ENCODE data around the gene MYBPC2.

The MYBPC2 gene

DNA sequence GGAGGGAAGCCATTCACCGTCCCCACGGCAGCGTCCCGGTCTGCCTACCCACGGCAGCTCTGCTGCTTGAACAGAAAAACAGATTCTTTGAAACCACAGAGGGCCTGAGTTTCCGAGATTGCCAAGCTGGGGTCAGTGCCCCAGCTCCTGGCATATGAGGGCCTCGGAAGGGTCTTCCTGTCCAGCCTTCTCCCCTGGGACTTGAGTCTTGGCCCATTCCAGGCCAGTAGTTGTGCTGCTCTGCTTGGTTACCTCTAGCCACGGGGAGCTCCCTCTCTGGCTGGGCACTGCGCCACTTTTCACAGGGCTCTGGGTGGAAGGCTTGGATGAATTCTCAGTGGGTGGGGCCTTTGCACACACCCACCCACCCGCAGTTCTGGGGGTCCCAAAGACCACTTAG, 22.6 kb upstream of the MYBPC2 start:
- DNase-seq, result no peak

DNA sequence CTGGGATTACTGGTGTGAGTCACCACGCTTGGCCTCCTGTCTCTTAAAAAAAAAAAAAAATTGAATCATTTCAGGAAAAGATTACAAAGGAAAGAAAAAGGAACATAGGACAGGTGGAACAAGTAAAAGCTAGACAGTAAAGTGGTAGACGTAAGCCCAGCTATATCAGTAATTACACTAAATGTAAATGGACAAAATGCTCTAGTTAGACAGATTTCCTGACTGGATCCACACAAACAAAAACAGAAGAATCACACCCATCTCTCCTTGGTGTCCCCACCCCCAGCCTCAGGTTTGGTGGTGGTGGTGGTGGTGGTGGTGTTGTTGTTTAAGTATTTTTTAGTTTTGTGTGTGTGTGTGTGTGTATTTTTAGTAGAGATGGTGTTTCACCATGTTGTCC, 20.3 kb upstream of the MYBPC2 start:
- no peak for DNase-seq

DNA sequence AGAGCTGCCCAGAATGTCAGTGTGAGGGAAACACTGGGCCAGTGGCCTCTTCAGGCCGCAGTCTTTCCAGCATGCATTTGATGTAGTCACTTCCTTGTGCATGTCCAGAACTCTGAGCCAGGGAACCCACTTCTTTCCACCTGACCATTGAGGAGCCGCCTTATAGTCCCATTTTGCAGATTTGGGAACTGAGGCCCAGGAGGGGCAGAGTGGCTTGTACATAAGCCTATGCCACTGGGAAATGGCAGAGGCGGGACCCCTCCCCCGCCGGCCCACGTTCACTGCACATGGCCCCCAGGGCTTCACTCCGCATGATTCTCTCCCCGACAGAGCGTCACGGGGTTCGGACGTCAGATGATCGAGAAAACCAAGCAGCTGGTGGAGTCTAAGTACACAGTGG, 19.6 kb upstream of the MYBPC2 start:
- DNase-seq, result no peak

DNA sequence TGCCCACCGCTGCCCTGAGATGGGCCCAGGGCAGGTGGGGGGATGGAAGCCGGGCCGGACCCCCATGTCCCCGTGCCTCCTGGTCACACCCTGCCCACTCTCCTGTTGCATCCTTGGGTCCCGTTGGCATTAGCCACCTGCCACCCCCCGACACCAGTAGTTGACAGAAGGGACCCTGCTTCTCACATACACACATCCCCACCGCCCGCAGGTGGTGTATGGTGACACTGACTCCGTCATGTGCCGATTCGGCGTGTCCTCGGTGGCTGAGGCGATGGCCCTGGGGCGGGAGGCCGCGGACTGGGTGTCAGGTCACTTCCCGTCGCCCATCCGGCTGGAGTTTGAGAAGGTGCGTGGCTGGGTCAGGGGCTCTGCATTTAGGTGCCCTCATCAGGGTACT, 19.2 kb upstream of the MYBPC2 start:
- no peak for DNase-seq

DNA sequence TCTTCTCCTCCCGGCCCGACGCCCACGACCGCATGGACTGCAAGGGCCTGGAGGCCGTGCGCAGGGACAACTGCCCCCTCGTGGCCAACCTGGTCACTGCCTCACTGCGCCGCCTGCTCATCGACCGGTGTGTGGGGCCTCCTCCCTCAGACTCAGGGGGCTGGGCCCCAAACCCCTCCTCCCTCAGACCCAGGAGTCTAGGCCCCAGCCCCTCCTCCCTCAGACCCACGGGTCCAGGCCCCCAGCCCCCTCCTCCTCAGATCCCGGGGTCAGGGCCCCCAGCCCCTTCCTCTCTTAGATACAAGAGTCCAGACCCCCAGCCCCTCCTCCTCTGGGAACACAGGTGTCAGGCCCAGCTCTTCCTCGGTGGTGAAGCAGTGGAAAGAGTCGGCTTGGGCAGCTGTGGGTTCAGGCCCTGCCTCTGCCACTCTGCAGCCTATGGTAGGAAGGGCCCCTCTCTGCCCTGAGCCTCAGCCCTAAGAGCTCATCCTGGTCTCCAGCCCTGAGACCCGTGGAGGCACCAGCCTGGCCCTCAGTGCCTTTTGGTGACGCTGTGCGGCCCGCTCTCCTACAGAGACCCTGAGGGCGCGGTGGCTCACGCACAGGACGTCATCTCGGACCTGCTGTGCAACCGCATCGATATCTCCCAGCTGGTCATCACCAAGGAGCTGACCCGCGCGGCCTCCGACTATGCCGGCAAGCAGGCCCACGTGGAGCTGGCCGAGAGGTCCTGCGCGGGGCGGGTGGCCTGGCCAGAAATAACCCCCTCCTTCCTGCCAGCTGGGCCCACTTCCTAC, 17.6 kb upstream of the MYBPC2 start:
- no peak for DNase-seq

DNA sequence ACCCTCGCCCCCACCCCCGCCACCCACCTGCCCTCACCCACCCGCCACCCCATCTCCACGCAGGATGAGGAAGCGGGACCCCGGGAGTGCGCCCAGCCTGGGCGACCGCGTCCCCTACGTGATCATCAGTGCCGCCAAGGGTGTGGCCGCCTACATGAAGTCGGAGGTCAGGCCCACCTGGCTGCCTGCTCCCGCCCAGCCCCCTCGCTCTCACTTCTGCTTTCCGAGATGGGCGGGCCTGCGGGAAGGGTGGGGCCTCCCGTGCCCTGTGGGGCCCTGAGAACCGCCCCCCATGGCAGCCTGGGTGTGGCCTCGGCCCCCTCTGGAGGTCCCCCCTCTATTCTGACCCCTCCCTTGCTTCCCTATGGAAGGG, 17.0 kb upstream of the MYBPC2 start:
- DNase-seq, result no peak

DNA sequence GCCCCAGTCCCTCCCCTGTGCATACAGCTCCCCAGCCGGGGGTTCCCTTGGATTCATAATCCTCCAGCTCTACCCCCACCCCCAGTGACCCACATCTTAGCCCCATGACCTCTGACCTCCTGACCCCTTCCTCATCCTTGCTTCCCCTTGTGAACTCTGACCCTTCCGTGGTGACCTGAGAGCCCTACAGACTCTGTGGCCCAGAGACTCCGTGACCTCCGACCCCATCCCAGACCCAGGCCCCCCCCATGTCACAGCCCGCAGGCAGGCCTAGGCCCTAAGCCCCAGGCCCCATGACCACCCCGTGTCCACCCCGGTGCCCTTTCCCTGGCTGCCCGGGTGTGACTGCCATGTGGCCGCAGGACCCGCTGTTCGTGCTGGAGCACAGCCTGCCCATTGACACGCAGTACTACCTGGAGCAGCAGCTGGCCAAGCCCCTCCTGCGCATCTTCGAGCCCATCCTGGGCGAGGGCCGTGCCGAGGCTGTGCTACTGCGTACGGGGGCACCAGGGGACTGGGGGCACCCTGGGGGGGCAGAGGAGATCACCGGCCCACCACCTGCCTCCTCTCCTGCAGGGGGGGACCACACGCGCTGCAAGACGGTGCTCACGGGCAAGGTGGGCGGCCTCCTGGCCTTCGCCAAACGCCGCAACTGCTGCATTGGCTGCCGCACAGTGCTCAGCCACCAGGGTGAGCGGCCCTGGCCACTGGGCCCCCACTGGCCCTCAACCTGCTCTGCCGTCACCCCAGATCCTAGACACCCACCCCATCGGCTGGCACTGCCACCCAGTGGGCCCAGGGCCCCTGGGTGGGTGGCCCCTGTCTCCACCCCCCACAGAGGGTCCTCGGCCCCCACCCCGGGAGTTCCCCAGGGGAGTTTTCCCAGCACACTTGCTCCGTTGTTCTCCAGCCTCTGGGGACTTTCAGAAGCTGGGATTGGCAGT, 16.4 kb upstream of the MYBPC2 start:
- no peak for DNase-seq

DNA sequence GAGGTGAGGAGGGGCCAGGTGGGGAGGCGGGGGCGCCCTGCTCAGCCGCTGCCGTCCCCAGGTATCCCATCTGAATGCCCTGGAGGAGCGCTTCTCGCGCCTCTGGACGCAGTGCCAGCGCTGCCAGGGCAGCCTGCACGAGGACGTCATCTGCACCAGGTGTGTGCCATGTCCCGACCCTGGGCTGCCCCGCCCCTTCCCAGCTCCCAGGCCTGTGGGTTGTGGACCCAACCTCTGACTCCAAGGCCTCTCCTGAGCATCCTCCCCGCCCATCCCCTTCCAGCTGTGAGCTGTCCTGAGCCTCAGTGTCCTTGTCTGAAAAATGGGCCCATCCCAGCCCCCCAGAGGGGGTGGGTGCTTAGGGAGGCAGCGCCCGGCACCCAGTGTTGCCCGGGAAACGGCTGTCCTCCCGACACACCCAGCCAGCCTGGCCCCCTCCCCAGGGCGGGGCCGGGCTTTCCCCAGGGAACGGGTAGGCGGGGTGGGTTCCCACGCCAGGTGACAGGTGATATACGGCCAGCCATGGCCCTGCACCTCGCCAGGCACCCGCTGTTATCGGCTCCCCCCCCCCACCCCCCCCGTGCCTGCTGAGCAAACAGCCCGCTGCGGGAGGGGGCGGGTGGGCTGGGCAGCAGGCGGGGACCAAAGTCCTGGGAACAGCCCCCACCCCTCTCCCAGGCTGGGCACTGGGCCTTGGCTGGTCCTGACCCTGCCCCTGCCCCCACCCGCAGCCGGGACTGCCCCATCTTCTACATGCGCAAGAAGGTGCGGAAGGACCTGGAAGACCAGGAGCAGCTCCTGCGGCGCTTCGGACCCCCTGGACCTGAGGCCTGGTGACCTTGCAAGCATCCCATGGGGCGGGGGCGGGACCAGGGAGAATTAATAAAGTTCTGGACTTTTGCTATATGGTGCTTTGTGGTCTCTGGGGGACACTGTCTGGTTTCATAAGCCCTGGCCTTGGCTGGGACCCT, 15.3 kb upstream of the MYBPC2 start:
- no peak for DNase-seq

DNA sequence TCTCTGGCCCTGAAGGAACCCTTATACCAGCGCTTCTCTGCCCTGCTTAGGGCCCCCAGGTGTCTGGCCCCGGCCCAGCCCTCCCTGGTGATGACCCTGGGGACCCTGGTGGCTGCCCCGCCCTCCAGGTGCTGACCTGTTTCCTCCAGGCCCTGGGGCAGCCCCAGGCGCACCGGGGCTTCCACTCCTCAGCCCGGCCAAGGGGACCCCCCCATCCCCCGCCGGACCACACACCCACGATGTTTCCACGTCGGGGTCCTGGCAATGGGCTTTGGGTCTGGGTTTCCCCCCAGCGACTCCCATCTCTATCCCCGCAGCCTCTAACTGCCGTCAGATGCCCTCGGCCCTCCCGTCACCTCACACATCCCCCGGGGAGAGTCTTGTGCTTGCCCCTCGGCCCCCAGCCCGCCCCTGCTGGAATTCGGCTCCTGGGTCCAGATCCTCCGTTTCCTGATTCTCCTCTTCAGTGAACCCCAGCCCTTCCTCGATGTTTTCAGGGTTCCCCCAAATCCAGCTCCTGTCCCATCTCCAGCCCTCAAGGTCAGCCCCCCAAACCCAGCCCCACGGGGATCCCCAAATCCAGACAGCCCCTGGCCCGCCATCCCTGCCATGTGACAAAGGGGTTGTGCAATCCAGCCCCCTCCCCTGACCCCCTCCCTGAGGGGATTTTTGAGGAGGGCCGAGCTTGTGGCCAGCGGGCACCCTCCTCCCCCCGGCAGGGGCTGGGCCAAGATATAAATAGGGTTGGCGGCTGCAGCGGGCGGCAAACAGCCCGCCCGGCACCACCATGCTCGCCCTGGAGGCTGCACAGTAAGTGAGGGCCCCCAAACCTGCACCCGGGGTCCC, 14.3 kb upstream of the MYBPC2 start, which contains the start of gene SPIB:
Gene SPIB, plus strand, starts transcription at position 763 of the 846 bp plus-strand sequence. Its CDS starts 25 bp downstream, at position 788.
- no peak for DNase-seq

DNA sequence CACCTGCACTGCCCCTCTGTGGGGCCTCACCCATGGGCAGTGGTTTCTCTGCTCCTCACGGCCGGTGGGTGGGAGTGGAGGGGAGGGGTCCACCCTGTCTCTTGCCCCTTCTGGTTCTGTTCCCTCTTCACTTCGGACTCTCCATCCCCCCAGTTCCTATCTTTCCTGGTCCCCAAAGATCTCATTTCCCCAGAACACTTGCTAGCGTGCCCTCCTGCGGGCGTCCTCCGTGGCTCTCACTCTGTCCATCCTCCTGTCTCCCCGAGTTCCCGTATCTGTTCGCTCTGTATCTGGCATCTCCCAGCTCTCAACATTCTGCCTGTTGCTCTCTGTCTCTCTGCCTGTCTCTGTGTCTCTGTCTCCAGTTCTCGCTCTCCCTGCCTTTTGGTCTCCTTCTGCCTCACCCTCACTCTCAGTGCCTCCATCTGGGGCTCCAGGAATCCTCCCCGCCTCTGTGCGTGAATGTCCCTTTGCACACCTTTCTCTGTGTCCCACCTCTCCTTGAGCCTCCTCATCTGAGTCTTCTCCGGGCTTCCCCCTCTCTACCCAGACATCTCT, 13.6 kb upstream of the MYBPC2 start:
- no peak for DNase-seq

DNA sequence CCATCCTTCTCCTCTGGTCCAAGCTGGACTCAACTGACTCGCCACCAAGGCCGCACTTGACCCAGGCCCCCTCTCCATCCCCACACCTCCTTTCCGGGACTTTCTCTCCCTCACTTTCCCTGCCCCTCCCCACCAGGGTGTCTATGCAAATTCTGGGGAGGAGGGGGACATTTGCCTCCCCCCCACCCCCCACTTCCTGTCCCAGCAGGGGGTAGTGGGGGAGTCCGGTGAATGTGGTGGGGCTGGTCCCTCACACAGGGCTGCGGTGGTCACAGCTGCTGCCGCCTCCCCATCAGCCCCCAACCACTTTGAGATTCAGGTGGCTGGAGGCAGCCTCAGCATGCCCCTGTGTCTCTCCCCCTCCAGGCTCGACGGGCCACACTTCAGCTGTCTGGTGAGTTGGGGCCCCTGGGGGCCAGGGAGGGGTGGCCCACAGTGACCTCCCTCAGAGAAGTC, 13.1 kb upstream of the MYBPC2 start:
- no peak for DNase-seq

DNA sequence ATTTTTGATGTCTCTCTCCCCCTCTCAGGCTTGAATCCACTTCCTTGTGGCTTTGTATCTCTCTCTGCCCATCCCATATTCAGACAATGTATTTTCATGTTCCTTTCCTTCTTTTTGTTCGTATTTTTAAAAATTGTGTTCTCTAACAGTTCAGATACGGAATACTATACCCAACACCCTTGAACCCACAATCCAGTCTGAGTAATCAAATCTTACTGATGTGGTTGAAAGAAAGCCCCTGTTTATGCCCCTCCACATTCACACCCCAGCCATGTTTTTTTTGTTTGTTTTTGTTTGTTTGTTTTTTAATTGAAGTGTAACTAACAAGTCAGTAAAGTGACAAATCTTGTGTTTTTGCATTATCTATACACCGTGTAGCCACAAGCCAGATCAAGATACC, 12.6 kb upstream of the MYBPC2 start:
- DNase-seq, result no peak

DNA sequence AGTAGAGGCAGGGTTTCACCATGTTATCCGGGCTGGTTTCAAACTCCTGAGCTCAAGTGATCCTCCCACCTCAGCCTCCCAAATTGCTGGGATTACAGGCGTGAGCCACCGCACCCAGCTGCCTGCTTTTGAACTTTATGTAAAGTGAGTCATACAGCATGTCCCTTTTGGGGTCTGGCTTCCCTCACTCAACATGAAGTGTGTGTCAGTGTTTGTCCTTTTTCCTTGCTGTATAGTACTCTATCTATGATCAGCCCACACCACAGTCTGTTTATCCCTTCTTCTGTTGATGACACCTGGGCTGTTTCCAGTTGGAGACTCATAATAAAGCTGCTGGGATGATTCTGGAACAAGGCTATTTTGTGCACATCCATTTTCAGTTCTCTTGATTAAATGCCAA, 11.9 kb upstream of the MYBPC2 start:
- no peak for DNase-seq

DNA sequence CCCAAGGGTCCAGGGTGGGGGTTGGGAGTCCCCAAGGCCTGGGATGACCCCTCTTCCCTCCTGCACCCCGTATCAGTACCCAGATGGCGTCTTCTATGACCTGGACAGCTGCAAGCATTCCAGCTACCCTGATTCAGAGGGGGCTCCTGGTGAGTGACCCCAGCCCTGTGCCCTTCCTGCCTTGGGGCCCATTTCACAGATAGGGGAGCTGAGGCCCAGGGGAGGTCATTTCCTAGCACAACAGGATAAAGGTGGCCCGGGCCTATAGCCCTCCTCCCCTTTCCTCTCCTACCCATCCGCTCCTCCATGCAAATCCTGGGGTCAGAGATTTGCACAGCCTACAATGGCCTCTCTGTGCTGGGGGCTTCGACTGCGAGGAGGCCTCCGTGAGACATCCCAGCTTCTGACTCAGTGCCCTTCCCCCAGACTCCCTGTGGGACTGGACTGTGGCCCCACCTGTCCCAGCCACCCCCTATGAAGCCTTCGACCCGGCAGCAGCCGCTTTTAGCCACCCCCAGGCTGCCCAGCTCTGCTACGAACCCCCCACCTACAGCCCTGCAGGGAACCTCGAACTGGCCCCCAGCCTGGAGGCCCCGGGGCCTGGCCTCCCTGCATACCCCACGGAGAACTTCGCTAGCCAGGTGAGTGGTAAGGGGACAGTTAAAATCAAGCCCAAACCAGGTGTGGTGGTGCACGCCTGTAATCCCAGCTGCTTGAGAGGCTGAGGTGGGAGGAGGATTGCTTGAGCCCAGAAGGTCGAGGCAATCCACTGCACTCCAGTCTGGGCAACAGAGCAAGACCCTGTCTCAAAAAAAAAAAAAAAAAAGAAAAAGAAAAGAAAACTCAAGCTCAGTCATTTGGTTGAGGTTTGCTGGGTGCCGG, 10.1 kb upstream of the MYBPC2 start:
- no peak for DNase-seq

DNA sequence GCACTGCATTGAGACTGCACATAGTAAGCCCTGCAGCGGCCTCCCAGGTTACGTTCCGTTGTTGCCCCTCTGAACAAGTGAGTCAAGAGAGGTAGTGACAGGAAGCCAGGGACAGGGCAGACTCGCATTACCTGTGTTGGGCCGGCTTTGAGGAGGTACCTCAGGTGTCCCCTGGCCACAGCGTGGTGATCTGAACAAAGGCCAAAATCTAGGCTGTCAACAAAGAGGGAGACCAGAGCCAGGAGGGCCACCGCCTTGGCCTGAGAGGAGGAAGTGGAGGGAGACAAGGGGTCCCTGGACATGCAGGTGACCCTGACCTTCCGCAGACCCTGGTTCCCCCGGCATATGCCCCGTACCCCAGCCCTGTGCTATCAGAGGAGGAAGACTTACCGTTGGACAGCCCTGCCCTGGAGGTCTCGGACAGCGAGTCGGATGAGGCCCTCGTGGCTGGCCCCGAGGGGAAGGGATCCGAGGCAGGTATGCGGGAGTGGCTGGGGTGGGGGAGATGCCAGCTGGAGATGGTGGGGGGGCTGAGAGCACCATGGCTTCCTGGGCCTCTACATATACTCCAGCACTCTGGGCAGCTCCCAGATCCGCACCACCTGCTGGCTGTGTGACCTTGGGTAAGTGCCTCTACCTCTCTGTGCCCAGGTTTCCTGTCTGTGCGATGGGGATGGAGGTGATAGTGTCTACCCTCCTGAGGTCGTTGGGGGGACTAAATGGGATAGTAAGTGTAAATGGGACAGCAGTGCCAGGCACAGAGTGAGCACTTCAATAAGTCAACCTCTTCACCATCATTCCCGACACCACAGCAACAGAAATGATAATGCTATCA, 9.2 kb upstream of the MYBPC2 start:
- DNase-seq, result no peak

DNA sequence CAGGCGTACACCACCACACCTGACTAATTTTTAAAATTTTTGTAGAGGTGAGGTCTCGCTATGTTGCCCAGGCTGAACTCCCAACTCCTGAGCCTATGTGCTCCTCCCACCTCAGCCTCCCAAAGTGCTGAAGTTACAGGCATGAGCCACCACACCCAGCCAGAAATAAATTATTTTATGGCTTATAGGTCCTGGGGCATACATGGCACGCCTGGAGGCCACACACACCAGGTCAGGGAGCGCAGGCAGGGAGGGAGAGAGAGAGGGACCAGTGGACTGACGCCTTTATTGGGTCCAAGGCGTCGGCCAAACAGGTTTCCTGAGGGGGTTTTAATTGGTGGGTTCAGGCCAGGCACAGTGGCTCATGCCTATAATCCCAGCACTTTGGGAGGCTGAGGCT, 7.1 kb upstream of the MYBPC2 start:
- no peak for DNase-seq

DNA sequence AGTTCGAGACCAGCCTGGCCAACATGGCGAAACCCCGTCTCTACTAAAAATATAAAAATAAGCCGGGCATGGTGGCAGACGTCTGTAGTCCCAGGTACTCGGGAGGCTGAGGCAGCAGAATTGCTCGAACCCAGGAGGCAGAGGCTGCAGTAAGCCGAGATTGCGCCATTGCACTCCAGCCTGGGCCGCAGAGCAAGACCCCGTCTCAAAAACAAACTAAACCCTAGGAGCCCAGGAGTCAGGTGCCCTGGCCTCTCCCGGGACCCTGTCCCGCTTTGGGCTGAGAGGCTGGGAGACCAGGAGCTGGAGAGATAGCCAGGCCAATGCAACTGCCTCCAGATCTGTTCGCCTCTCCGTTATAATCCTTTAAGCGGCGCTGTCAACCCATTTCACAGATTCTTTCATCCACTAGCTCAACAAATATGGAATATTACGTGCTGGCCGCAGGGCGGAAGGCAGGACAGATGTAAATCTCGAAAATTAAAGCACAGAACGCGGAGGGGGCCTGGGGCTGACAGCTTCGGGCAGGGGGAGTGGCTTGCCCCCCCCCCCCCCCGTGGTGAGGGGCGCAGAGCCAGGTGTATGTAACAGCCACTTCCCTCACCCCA, 5.3 kb upstream of the MYBPC2 start:
- DNase-seq, result no peak

DNA sequence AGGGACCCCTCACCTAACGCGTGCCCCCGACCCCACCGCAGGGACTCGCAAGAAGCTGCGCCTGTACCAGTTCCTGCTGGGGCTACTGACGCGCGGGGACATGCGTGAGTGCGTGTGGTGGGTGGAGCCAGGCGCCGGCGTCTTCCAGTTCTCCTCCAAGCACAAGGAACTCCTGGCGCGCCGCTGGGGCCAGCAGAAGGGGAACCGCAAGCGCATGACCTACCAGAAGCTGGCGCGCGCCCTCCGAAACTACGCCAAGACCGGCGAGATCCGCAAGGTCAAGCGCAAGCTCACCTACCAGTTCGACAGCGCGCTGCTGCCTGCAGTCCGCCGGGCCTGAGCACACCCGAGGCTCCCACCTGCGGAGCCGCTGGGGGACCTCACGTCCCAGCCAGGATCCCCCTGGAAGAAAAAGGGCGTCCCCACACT, 4.7 kb upstream of the MYBPC2 start:
- no peak for DNase-seq

Data from NCI-H1048 (cell line).